Osteoblast (primary cell): ENCODE results near the gene TTC31. TPM values are rescaled to one million over a fixed set of nuclear protein-coding genes. Genes with fewer than 3 reads are reported as not detected.

ENCODE experiments used
- DNase-seq: peaks from one replicate; pipeline ENCODE4 v3.0.0; 2011; ENCODE audit warnings: low spot score, mixed read lengths; ENCODE audit not compliant: insufficient read length; ENCODE audit errors: missing footprints
- H2AFZ ChIP-seq: 2 replicates; pipeline ENCODE4 v1.6.0; 2011; ENCODE audit warnings: mild to moderate bottlenecking, low read length
- H3K27ac ChIP-seq: 2 replicates; pipeline ENCODE4 v1.5.1; 2011; ENCODE audit warnings: mild to moderate bottlenecking, low read depth, low read length, moderate library complexity
- H3K27me3 ChIP-seq: 2 replicates; pipeline ENCODE4 v1.6.0; 2012; ENCODE audit warnings: mild to moderate bottlenecking, control low read depth, inconsistent platforms, low read length, moderate library complexity; ENCODE audit not compliant: insufficient read depth
- H3K36me3 ChIP-seq: 2 replicates; pipeline ENCODE4 v1.5.1; 2011; ENCODE audit warnings: mild to moderate bottlenecking, low read length, control low read depth, moderate library complexity; ENCODE audit not compliant: insufficient read depth
- H3K4me1 ChIP-seq: 2 replicates; pipeline ENCODE4 v1.5.1; 2011; ENCODE audit warnings: mild to moderate bottlenecking, low read length, control low read depth, moderate library complexity; ENCODE audit not compliant: insufficient read depth
- H3K4me2 ChIP-seq: 2 replicates; pipeline ENCODE4 v1.6.0; 2011; ENCODE audit warnings: mild to moderate bottlenecking, low read length; ENCODE audit not compliant: insufficient read depth
- H3K4me3 ChIP-seq: fragments of 200-600 bp; sonication (generic); 3 replicates; pipeline ENCODE4 v1.5.1; 2012; ENCODE audit warnings: mild to moderate bottlenecking, low read length, inconsistent platforms; ENCODE audit not compliant: insufficient read depth
- H3K79me2 ChIP-seq: 2 replicates; pipeline ENCODE4 v1.6.0; 2012; ENCODE audit warnings: mild to moderate bottlenecking, low read length, control low read depth, inconsistent platforms; ENCODE audit not compliant: insufficient read depth
- H3K9me3 ChIP-seq: 2 replicates; pipeline ENCODE4 v1.5.1; 2011; ENCODE audit warnings: low read depth, low read length, control low read depth
- H4K20me1 ChIP-seq: 2 replicates; pipeline ENCODE4 v1.6.0; 2012; ENCODE audit warnings: mild to moderate bottlenecking, low read length, control low read depth; ENCODE audit not compliant: insufficient read depth
- CTCF ChIP-seq: IDR thresholded peaks from 2 replicates; pipeline ENCODE4 v1.5.1; 2011; ENCODE audit warnings: mild to moderate bottlenecking, low read depth, low read length, moderate library complexity; ENCODE audit errors: extremely low read depth
- total RNA-seq: library from RNA; depleted of rRNA; stranded (reverse); fragments of >200 nt; gene quantifications from 2 replicates; pipeline ENCODE4 v1.2.3, GENCODE V29; 2012

TTC31 gene
- total RNA-seq, 1 donor = 17.0 TPM

- Histone ChIP-seq H3K4me1 (peaks cover 54% of the 10 kb centered on the region), H2AFZ (peak within 1 kb of the TSS; percentile 98)
Measured at GRCh38 chr2:74507145-74507925, 24.5 kb downstream of the TTC31 start, which contains the start of gene PCGF1. Gene PCGF1 (minus strand): TSS chr2:74507695. CDS start chr2:74507668, 27 bp downstream.

DNA sequence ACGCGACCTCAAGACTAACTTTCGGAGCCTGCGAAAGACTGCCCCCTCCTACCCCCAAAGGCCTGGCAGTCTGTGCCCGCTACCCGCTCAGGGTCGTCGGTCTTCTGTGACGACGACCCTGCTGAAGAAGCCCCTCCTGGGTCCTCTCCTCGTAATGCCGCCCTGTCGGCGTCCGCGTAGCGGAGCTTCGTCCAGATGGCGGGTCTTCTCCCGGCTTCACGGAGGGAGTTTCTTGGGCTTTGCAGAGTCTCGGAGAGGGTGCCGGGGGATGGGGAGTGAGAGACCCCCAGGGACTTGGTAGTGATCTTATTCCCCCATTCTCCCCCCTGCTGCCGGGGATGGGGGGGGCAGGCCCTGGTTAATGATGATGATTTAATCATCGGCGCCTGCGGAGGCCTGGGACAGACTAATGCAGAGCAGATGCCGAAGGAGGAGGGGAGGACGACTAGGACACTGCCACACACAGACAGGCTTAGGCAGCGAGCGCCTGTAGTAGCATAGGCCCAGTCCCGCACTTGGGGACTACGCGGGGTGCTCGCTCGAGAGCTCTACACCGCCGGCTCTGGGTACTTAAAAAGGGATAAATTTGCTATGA, 25.1 kb downstream of the TTC31 start:
- Histone ChIP-seq H3K9me3 (no peaks in the 10 kb centered on the region), H3K27me3 (peaks cover 22% of the 10 kb centered on the region), H3K27ac (peak overlapping the region; percentile 99), H2AFZ (peak overlapping the region; percentile 98), H3K79me2 (peaks cover 38% of the 10 kb centered on the region), H3K4me3 (peak overlapping the region; percentile 99), H3K4me2 (peak overlapping the region; percentile 94), H4K20me1 (no peaks in the 10 kb centered on the region), H3K36me3 (peaks cover 14% of the 10 kb centered on the region), H3K4me1 (peaks cover 54% of the 10 kb centered on the region)
- peak; percentile 90 for DNase-seq
- TF ChIP-seq CTCF = no peak

More at GRCh38 chr2:74507145-74507925, 24.5 kb downstream of the TTC31 start, which contains the start of gene PCGF1:
- TF ChIP-seq CTCF = peak; percentile 35
- DNase-seq = peak; percentile 99
- Histone ChIP-seq H3K27me3 (peaks cover 17% of the 10 kb centered on the region), H3K27ac (peak within 1 kb of the TSS; percentile 99), H4K20me1 (no peaks in the 10 kb centered on the region), H3K79me2 (peaks cover 41% of the 10 kb centered on the region), H3K9me3 (no peaks in the 10 kb centered on the region), H3K4me2 (peak within 1 kb of the TSS; percentile 94), H3K36me3 (peaks cover 14% of the 10 kb centered on the region), H3K4me3 (peak within 1 kb of the TSS; percentile 99)

- H2AFZ ChIP-seq = no peak overlapping the region
- no peak overlapping the region for H3K27ac ChIP-seq
- DNase-seq = no peak
- H3K36me3 ChIP-seq = peaks cover 4% of the 10 kb centered on the region
- peaks cover 18% of the 10 kb centered on the region for H3K79me2 ChIP-seq
- H3K27me3 ChIP-seq = peaks cover 44% of the 10 kb centered on the region
- H3K4me1 ChIP-seq = peaks cover 32% of the 10 kb centered on the region
- H3K4me3 ChIP-seq = no peak overlapping the region
- H3K4me2 ChIP-seq = no peak overlapping the region
- H3K9me3 ChIP-seq = no peaks in the 10 kb centered on the region
- no peak for TF ChIP-seq CTCF
- H4K20me1 ChIP-seq = no peaks in the 10 kb centered on the region
Measured at GRCh38 chr2:74510272-74510671, 27.4 kb downstream of the TTC31 start.
